MM.1S (cell line): ENCODE measurements around the gene RAD1.

ENCODE experiments used
- CTCF ChIP-seq: fragments of 300-600 bp; sonication (generic); IDR thresholded peaks from 2 replicates; pipeline ENCODE4 v1.5.1; 2016; ENCODE audit warnings: antibody characterized with exemption, low read length, mixed read lengths
- EZH2 ChIP-seq: fragments of 300-600 bp; sonication (generic); optimal IDR thresholded peaks from 2 replicates; pipeline ENCODE3; 2017; ENCODE audit warnings: low read depth, mild to moderate bottlenecking, antibody characterized with exemption, low read length, mixed read lengths

- TF ChIP-seq CTCF (no peak), EZH2 (no peak)
Measured at GRCh38 chr5:34903260-34903659, 12.0 kb downstream of the RAD1 start.
